GM19395 (cell line): ENCODE results near the gene ARMH2.
"Not testable (repeated sequence)": the region's sequence is repeated elsewhere in the genome, so short reads cannot be mapped to it uniquely, and the experiment has no call there.

Experiments
- ATAC-seq: cut with Tn5 transposase; IDR thresholded peaks from one replicate; pipeline ENCODE4 v1.9.1; 2021; ENCODE audit warnings: mild to moderate bottlenecking, moderate library complexity; ENCODE audit not compliant: unreplicated experiment

The ARMH2 gene

DNA sequence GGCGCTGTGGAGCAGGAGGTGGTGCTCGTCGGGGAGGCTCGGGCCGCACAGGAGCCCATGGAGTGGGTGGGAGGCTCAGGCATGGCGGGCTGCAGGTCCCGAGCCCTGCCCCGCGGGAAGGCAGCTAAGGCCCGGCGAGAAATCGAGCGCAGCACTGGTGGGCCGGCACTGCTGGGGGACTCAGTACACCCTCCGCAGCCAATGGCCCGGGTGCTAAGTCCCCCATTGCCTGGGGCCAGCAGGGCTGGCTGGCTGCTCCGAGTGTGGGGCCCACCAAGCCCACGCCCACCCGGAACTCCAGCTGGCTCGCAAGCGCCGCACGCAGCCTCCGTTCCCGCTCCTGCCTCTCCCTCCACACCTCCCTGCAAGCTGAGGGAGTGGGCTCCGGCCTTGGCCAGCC, 32.7 kb downstream of the ARMH2 start:
- not testable (repeated sequence) for ATAC-seq

DNA sequence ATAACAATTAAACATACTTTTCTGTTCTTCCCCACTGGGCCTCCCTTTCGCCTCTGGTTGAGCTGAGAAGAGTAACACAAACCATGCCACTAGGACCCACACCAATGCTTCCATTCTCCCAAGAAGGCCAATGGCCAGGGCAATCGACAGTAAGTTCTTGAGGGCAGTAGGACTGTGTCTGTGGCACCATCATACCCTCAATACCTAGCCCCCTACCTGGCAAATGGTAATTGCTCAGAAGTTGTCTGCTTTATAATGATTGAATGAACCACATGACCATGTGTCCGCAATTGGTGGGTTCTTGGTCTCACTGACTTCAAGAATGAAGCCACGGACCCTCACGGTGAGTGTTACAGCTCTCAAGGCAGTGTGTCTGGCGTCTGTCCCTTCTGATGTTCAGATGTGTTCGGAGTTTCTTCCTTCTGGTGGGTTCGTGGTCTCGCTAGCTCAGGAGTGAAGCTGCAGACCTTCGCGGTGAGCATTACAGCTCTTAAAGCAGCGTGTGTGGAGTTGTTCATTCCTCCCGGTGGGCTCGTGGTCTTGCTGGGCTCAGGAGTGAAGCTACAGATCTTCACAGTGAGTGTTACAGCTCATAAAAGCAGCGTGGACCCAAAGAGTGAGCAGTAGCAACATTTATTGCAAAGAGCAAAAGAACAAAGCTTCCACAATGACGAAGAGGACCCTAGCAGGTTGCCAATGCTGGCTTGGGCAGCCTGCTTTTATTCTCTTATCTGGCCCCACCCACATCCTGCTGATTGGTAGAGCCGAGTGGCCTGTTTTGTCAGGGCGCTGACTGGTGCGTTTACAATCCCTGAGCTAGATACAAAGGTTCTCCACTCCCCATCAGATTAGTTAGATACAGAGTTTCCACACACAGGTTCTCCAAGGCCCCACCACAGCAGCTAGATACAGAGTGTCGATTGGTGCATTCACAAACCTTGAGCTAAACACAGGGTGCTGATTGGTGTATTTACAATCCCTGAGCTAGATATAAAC, 33.6 kb downstream of the ARMH2 start:
- not testable (repeated sequence) for ATAC-seq

DNA sequence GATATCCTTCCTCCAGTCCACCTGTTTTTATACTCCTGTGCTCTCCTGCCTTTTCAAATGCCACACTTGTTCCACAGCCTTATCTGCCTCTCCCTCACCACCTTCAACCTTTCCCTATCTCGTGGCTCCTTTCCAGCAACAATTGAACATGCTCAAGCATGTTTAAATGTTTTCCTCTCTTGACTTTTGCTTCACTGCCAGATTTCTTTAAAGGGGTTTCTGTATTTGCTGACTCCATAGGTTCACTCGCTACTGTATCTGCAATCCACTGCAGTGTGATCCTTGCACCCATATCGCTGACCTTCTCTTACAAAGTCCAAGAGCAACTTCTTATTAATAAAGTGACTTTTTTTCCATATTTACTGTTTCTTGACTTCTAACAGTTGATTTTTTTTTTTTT, 35.1 kb downstream of the ARMH2 start:
- no peak for ATAC-seq

DNA sequence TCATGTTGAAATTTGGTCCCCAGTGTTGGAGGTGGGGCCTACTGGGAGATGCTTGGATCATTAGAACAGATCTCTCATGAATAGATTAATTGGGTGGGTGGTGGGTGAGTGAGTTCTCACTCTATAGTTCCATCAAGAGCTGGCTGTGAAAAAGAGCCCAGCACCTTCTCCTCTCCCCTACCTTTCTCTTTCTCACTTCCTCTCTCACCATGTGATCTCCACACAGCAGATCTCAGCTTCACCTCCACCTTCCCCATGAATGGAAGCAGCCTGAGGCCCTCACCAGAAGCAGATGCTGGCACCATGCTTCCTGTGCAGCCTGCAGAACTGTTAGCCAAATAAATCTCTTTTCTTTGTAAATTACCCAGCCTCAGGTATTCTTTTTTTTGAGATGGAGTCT, 36.9 kb downstream of the ARMH2 start:
- ATAC-seq = no peak

DNA sequence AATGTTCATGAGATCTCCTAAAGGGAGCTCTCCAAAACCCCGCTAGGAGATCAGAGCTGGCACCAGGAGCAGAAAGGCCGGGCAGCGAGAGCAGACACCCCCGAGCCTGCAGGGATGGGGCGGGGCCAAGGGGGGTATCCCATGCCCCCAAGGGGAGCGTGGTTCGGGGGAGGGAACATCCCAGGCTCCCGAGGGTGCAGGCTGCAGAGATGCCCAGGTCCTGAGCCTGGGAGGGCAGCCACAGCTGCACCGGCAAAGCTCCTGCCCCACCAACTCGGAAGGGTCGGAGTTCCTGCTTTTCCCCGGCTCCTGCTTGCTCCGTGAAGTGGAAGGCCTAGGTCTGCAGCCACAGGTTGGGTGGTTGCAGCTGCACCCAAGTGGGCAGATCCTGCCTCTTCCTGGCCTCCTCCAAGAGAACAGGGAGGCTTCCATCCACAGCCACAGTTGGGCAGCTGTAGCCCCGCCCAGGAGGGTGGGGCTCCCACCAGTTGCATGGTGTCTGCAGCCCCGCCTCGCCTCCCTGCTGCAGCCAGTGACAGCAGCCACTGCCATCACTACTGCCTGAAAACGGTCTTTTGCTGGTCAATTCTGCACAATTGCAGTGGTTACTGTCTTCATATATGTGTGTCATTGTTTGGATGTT, 37.4 kb downstream of the ARMH2 start:
- ATAC-seq = no peak

DNA sequence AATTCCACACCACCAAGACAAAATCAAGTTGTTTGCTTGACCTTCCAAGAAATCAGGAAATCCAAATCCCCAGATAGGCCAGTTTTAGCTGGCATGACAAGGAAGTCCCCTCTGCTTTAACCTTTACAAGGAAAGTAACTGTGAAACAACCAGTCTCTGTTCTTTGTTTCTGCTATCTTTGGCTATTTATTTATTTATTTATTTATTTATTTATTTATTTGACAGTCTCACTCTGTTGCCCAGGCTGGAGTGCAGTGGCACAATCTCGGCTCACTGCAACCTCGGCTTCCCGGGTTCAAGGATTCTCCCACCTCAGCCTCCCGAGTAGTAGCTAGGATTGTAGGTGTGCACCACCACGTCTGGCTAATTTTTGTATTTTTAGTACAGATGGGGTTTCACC, 38.5 kb downstream of the ARMH2 start:
- no peak for ATAC-seq

DNA sequence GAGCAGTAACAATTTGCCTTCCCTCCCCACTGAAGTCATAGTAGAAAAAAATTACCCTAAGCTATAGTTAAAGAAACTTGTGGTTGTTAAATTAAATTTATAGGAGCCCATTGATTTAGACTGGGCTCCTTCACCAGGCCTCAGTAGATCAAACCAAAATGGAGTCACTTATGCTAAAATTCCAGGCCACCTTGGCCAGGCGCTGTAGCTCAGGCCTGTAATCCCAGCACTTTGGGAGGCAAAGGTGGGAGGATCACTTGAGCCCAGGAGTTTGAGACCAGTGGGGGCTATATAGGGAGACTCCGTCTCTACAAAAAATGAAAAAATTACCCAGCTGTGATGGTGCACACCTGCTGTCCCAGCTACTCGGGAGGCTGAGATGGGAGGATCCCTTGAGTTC, 39.0 kb downstream of the ARMH2 start:
- ATAC-seq = no peak

DNA sequence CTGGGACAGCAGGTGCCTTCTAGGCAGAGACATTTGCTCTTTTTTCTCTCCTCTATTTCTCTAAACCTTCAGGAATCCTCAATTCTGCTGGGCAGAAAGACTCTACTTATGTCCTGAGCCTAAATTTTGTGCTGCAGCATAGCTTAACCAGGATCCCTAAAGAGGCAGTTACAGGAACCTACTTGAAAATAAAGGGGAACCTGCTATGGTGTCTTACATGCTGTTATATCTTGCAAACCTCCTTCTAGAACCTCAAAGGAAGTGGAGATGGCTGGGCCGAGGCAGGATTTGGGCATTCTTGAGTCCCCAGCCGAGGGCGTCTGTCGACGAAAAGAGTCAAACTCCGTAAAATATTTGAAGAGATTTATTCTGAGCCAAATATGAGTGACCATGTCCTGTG, 41.1 kb downstream of the ARMH2 start:
- no peak for ATAC-seq

DNA sequence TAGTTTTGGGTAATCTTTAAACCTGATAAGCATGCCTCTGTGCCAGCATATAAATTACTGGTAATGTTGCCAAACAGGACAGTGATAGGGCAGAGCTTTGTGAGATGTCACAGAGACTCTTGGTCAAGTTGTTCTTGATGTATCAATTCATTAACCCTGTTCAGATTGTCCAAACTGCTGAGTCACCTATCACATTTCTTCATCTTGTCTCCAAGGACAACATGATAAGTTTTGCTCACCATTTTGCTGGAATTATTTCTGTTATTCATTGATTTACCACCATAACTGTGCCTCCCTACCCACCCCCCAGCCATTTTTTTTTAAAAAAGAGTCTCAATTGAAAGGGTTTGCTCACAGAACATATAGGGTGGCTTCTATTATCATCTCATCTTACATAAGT, 43.4 kb downstream of the ARMH2 start:
- no peak for ATAC-seq

DNA sequence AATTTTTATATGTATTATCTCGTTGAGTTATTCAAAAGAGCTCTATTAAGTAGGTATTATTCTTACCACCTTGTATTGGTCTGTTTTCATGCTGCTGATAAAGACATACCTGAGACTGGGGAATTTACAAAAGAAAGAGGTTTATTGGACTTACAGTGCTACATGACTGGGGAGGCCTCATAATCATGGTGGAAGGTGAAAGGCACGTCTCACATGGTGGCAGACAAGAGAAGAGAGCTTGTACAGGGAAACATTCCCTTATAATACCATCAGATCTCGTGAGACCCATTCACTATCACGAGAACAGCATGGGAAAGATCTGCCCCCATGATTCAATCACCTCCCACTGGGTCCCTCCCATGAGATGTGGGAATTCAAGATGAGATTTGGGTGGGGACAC, 44.3 kb downstream of the ARMH2 start:
- ATAC-seq = not testable (repeated sequence)

DNA sequence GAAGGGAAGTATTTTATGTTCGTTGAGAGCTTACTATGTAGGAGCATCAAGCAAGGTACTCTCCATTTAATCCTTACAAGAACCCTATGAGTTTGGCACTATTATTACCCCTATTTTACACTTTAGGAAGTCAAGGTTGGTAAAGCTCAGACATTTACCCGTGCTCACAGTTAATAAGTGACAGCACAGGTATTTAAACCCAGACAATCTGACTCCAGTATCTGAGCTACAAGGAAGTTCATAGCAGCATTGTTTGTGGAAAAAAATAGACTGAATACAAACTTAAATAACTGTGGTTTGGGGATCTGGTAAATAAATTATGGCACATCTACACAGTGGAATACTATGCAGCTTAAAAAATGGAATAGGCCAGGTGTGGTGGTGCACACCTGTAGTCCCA, 45.2 kb downstream of the ARMH2 start:
- ATAC-seq = no peak

DNA sequence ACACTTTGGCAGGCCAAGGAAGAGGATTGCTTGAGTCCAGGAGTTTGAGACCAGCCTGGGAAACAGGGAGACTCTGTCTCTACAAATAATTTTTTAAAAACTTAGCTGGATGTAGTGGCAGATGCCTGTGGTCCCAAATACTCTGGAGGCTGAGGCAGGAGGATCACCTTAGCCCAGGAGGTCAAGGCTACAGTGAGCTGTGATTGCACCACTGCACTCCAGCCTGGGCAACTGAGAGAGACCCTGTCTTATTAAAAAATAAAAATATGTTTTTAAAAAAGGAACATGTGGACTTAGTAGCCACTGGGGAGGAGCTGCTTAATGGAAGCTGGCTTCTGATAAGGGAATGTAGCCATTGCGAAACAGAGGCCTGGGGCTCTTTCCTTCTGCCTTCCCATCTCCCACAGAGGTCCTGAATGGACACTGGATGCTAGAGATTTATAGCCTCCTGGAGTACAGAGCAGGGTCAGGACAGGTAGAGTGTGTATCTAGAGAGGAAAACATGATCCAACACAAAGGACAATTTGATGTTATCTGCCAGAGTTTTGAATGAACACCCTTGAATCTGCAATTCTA, 45.7 kb downstream of the ARMH2 start:
- ATAC-seq = no peak

DNA sequence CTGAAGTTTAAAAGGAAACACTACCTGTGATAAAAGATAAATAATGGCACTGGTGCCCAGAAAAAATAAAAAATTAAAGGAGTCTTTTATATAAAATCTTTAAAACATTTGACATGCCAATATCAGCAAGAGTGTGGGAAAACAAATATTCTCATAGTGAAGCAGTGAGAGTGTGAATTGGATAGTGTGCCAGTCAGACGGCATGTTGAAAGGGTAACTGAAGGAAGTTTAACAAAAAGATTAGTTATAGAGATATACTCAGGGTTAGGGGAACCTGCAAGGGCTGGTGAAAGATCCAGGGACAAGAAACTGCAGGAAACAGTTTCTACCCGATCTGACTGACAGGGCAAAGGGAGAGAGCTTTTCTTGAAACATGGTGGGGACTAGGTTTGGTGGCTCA, 46.2 kb downstream of the ARMH2 start:
- no peak for ATAC-seq

DNA sequence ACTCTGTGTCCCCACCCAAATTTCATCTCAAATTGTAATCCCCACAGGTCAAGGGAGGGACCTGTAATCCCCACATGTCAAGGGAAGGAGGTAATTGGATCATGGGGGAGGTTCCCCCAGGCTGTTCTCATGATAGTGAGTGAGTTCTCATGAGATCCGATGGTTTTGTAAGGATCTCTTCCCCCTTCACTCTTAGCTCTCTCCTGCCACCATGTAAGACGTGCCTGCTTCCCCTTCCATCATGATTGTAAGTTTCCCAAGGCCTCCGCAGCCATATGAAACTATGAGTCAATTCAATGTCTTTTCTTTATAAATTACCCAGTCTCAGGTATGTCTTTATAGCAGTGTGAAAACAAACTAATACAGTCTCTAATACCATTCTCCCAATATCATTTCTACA, 47.8 kb downstream of the ARMH2 start:
- not testable (repeated sequence) for ATAC-seq

DNA sequence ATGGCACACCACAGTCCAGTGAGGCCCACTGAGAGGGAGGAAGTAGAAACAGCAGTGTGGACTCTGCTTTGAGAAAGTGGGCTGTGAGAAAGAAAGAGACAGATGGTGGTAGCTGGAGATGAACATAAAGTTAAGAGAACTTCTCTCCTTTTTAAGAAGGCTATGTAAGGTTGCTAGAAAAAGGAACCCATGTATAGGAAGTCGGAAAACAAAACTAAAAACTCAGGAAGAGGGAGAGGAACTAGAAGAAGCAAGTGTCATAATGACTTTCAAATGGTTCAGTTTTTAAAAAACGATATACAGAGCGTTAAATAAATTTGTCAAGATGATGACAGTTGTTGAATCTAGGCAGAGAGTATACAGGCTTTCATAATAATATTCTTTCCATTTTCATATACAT, 49.4 kb downstream of the ARMH2 start:
- ATAC-seq = no peak
